ENCODE measurements around the gene CHD1L. TPM values are rescaled to one million over a fixed set of nuclear protein-coding genes. Genes with fewer than 3 reads are reported as not detected.

CHD1L gene
- polyA plus RNA-seq, 1 donor (not counting 4 experiments of a cell fraction or from before 2014, with no cell fraction given): 49.2 TPM

DNA sequence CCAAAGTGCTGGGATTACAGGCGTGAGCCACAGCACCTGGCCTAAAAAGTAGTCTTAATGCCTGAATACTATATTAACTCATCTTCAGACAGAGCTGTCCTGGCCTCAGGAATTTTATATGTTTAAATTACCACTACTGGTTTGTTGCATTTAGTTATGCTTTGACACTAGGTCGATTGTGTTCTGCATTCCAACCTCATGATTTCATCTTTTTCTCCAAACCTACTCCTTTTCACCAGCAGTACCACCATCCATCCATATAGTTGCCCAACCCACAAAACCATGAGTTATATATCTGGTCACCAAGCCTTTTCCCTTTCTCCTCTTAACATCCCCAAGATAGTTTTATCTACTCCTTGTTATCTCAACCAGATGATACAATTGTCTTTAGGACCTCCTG is 39.9 kb upstream of the CHD1L start:
- H3K4me3 ChIP-seq (ENCODE audit: control insufficient read depth in 2 of 3, extremely low read depth in 1 of 3, insufficient read depth in 2 of 3, low read depth in 1 of 3, low read length in 3 of 3): no peak overlapping the region
- no peaks in the 10 kb centered on the region for H4K20me1 ChIP-seq (ENCODE audit: control insufficient read depth, extremely low read depth, insufficient read depth, low read length)
- no peak overlapping the region for H2AFZ ChIP-seq (ENCODE audit: control insufficient read depth, low read length)
- DNase-seq (ENCODE audit: low read depth, low spot score): peak; percentile 1
- H3K27me3 ChIP-seq (ENCODE audit: control insufficient read depth, extremely low read depth, insufficient read depth, low read length): no peaks in the 10 kb centered on the region
- no peaks in the 10 kb centered on the region for H3K9me3 ChIP-seq (ENCODE audit: control insufficient read depth, low read depth, low read length)
- FAIRE-seq: no peak
- H3K9ac ChIP-seq (ENCODE audit: control insufficient read depth, extremely low read depth, insufficient read depth, low read length): no peak overlapping the region
- no peak overlapping the region for H3K27ac ChIP-seq (ENCODE audit: control insufficient read depth, insufficient read depth, low read length)
- H3K4me2 ChIP-seq (ENCODE audit: control insufficient read depth, extremely low read depth, insufficient read depth, low read depth, low read length): no peak overlapping the region
- no peaks in the 10 kb centered on the region for H3K79me2 ChIP-seq (ENCODE audit: control insufficient read depth, insufficient read depth, low read length)
- H3K36me3 ChIP-seq (ENCODE audit: control insufficient read depth in 2 of 2, extremely low read depth in 1 of 2, insufficient read depth in 2 of 2, low read length in 2 of 2): no peaks in the 10 kb centered on the region
- H3K4me1 ChIP-seq (ENCODE audit: control insufficient read depth, extremely low read depth, insufficient read depth, low read length): no peaks in the 10 kb centered on the region
- no peak for TF ChIP-seq EZH2 (IDR thresholded peaks at IDR 0.05; ENCODE audit: low read length)
- TF ChIP-seq, protein P1, sequence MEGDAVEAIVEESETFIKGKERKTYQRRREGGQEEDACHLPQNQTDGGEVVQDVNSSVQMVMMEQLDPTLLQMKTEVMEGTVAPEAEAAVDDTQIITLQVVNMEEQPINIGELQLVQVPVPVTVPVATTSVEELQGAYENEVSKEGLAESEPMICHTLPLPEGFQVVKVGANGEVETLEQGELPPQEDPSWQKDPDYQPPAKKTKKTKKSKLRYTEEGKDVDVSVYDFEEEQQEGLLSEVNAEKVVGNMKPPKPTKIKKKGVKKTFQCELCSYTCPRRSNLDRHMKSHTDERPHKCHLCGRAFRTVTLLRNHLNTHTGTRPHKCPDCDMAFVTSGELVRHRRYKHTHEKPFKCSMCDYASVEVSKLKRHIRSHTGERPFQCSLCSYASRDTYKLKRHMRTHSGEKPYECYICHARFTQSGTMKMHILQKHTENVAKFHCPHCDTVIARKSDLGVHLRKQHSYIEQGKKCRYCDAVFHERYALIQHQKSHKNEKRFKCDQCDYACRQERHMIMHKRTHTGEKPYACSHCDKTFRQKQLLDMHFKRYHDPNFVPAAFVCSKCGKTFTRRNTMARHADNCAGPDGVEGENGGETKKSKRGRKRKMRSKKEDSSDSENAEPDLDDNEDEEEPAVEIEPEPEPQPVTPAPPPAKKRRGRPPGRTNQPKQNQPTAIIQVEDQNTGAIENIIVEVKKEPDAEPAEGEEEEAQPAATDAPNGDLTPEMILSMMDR (optimal IDR thresholded peaks at IDR 0.05 in 1 of 3, IDR thresholded peaks at IDR 0.05 in 1 of 3, conservative IDR thresholded peaks at IDR 0.05 in 1 of 3; ENCODE audit: extremely low read depth in 1 of 3, insufficient read depth in 2 of 3, low read length in 3 of 3): no peak
- dilution Hi-C loops (cut with MboI; ENCODE audit: extremely low pct_ligation_motif_present, low sequenced_read_pairs): no loop called here
- no peaks in the 10 kb centered on the region for H3K9me1 ChIP-seq (ENCODE audit: control insufficient read depth, extremely low read depth, insufficient read depth, low read length)

DNA sequence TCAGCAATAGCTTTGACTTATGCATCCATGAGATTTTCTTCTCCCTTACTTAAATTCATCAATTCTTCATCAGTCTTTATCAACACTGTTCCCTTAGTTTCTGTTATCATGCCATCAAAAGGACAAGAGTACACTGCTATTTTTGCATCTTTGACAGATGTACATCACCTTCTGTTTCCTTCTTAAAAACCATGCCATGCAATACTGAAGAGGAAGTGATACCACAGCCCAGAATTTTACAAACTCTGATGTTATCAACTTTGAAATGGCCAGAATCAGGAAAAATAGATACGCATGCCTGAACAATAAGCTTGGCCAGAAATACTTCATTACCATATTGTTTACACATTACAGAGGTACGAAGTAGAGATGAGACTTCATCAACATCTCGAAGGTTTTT is 38.4 kb upstream of the CHD1L start:
- no peak overlapping the region for H3K27ac ChIP-seq (ENCODE audit: control insufficient read depth, insufficient read depth, low read length)
- H3K9me1 ChIP-seq (ENCODE audit: control insufficient read depth, extremely low read depth, insufficient read depth, low read length): no peaks in the 10 kb centered on the region
- no peaks in the 10 kb centered on the region for H3K79me2 ChIP-seq (ENCODE audit: control insufficient read depth, insufficient read depth, low read length)
- H3K4me3 ChIP-seq (ENCODE audit: control insufficient read depth in 2 of 3, extremely low read depth in 1 of 3, insufficient read depth in 2 of 3, low read depth in 1 of 3, low read length in 3 of 3): no peak overlapping the region
- H3K27me3 ChIP-seq (ENCODE audit: control insufficient read depth, extremely low read depth, insufficient read depth, low read length): no peaks in the 10 kb centered on the region
- dilution Hi-C loops (cut with MboI; ENCODE audit: extremely low pct_ligation_motif_present, low sequenced_read_pairs): no loop called here
- no peak for DNase-seq (ENCODE audit: low read depth, low spot score)
- no peaks in the 10 kb centered on the region for H3K4me1 ChIP-seq (ENCODE audit: control insufficient read depth, extremely low read depth, insufficient read depth, low read length)
- no peak for FAIRE-seq
- no peaks in the 10 kb centered on the region for H4K20me1 ChIP-seq (ENCODE audit: control insufficient read depth, extremely low read depth, insufficient read depth, low read length)
- H3K9ac ChIP-seq (ENCODE audit: control insufficient read depth, extremely low read depth, insufficient read depth, low read length): no peak overlapping the region
- H3K36me3 ChIP-seq (ENCODE audit: control insufficient read depth in 2 of 2, extremely low read depth in 1 of 2, insufficient read depth in 2 of 2, low read length in 2 of 2): no peaks in the 10 kb centered on the region
- H3K4me2 ChIP-seq (ENCODE audit: control insufficient read depth, extremely low read depth, insufficient read depth, low read depth, low read length): no peak overlapping the region
- no peak overlapping the region for H2AFZ ChIP-seq (ENCODE audit: control insufficient read depth, low read length)
- TF ChIP-seq EZH2 (IDR thresholded peaks at IDR 0.05; ENCODE audit: low read length): no peak
- TF ChIP-seq, protein P1 (optimal IDR thresholded peaks at IDR 0.05 in 1 of 3, IDR thresholded peaks at IDR 0.05 in 1 of 3, conservative IDR thresholded peaks at IDR 0.05 in 1 of 3; ENCODE audit: extremely low read depth in 1 of 3, insufficient read depth in 2 of 3, low read length in 3 of 3): no peak
- no peaks in the 10 kb centered on the region for H3K9me3 ChIP-seq (ENCODE audit: control insufficient read depth, low read depth, low read length)
